Testis (tissue), 3 donors: ENCODE results near the gene SLC25A30. TPM values are rescaled to one million over a fixed set of nuclear protein-coding genes. Genes with fewer than 3 reads are reported as not detected.

Experiments used
- DNase-seq: peaks from one replicate; pipeline ENCODE4 v3.0.0-alpha.2; 2019
- H3K27ac ChIP-seq, 2 donors: fragments of 200-600 bp; sonication (generic); one replicate each; pipeline ENCODE4 v1.5.1; 2019
- H3K27me3 ChIP-seq: fragments of 200-600 bp; sonication (generic); one replicate; pipeline ENCODE4 v1.5.1; 2019
- H3K36me3 ChIP-seq: fragments of 200-600 bp; sonication (generic); one replicate; pipeline ENCODE4 v1.5.1; 2017; ENCODE audit warnings: low read depth; ENCODE audit errors: missing control alignments
- H3K4me1 ChIP-seq: fragments of 200-600 bp; sonication (generic); one replicate; pipeline ENCODE4 v1.5.1; 2019
- H3K4me3 ChIP-seq, 2 donors: fragments of 200-600 bp; sonication (generic); one replicate each; pipeline ENCODE4 v1.5.1; 2017 to 2019
- H3K9me3 ChIP-seq: fragments of 200-600 bp; sonication (generic); one replicate; pipeline ENCODE4 v1.5.1; 2017
- POLR2A ChIP-seq: fragments of 450-650 bp; IDR thresholded peaks from one replicate; pipeline ENCODE4 v1.6.1; 2017; ENCODE audit warnings: antibody characterized with exemption, mild to moderate bottlenecking, moderate library complexity
- WGBS, 2 donors: methylation state at CpG; one replicate each; pipeline ENCODE4 v1.1.5; 2018; 5-methylcytosine and 5-hydroxymethylcytosine counted together
- intact Hi-C: fragments of 100-400 bp; cut with DNase I; formaldehyde crosslinking; loops from one replicate; pipeline ENCODE4 v1.15.1; 2023; ENCODE audit warnings: low total_unique reads
- polyA plus RNA-seq: library from polyadenylated mRNA; stranded (reverse); fragments of 350-450 nt; fragmentation: Illumina TruSeq; extraction: RNeasy Lipid Tissue Mini Kit (QIAGEN cat#74804); gene quantifications from one replicate; pipeline ENCODE4 v1.2.3, GENCODE V29; 2014; ENCODE audit warnings: low read depth, low replicate concordance; ENCODE audit not compliant: insufficient read depth
- total RNA-seq, 2 donors: library from RNA; depleted of rRNA; stranded (reverse); fragments of >200 nt; gene quantifications; one replicate each; pipeline ENCODE4 v1.2.3, GENCODE V29; 2016
- TF ChIP-seq, protein P1 (sequence below), 3 experiments: fragments of 450-650 bp in 2 of 3; fragments of 200-600 bp in 1 of 3; sonication (generic) in 1 of 3; IDR thresholded peaks; one replicate each; pipeline ENCODE4 v1.5.1; 2016 to 2019; ENCODE audit warnings: antibody characterized with exemption in 3 of 3, mild to moderate bottlenecking in 2 of 3, moderate library complexity in 1 of 3

SLC25A30 gene
- total and polyA plus RNA-seq, 3 donors from 2014 or later = 14.5 to 16.4 (median 15.7) TPM

DNA sequence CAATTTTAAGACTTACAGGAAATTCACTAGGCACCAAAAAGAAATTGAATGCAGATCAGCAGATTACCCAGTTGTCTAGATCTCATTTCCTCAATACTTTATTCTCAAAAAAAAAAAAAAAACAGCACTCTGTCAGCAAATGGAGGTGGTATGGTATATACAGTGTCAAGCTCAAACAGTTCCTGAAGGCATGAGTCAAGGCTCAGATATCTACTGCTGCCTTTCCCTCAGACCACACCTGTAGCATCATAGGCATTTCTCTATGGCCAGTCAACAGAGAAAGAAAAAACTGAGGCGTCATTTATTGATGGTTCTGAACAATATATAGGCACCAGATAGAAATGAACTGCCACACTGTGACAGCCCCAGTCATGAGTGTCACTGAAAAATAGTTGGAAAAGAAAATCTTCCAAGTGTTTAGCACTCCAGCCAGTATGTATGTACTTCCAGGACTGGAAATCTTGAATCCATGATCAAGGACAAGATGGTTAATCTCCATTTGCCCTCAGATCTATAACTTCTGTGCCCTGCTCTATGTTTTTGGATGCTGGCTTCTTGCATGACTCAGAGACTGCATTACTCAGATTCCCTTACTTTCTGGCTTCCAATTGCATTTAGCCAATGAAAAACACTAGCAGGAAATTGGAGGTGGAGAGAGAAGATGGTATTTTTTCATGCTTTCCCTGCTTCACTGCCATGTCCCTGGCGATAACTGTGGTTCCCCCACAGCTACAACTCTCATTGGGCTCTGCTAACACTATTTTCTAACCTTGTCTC lies 38.2 kb upstream of the SLC25A30 start:
- no peaks in the 10 kb centered on the region for H3K9me3 ChIP-seq
- no peaks in the 10 kb centered on the region for H3K27me3 ChIP-seq
- intact Hi-C loops = no loop called here
- 85 to 93% methylated on average over 2 of the region's 2 CpGs for WGBS, 2 donors
- no peaks in the 10 kb centered on the region for H3K4me1 ChIP-seq
- no peak for DNase-seq
- H3K4me3 ChIP-seq = no peak overlapping the region
- no peaks in the 10 kb centered on the region for H3K36me3 ChIP-seq
- no peak overlapping the region for H3K27ac ChIP-seq
- TF ChIP-seq POLR2A = no peak
- TF ChIP-seq, protein P1, sequence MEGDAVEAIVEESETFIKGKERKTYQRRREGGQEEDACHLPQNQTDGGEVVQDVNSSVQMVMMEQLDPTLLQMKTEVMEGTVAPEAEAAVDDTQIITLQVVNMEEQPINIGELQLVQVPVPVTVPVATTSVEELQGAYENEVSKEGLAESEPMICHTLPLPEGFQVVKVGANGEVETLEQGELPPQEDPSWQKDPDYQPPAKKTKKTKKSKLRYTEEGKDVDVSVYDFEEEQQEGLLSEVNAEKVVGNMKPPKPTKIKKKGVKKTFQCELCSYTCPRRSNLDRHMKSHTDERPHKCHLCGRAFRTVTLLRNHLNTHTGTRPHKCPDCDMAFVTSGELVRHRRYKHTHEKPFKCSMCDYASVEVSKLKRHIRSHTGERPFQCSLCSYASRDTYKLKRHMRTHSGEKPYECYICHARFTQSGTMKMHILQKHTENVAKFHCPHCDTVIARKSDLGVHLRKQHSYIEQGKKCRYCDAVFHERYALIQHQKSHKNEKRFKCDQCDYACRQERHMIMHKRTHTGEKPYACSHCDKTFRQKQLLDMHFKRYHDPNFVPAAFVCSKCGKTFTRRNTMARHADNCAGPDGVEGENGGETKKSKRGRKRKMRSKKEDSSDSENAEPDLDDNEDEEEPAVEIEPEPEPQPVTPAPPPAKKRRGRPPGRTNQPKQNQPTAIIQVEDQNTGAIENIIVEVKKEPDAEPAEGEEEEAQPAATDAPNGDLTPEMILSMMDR (IDR thresholded peaks at IDR 0.05) = no peak

DNA sequence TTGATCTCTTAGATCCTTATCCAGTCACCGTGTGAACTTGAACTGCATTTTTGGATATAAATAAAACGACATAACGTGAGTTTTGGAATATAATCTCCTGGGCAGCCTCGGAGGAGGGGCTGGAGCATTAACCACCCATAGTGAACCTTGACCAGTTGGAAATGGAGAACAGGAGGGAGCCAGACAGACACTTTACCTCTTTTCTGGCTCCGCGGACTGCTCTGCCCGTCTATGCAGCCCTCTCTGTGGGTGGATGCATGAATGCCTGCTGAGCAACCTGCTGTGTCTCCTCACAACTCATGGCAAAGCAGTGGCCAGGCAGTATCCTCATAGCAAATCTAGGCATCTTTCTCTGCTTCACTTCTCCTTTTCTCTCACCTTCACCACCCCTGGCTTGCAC lies 36.0 kb upstream of the SLC25A30 start:
- DNase-seq = no peak
- no peak for TF ChIP-seq POLR2A
- H3K9me3 ChIP-seq = no peaks in the 10 kb centered on the region
- no peaks in the 10 kb centered on the region for H3K27me3 ChIP-seq
- no peak overlapping the region for H3K4me3 ChIP-seq
- WGBS, 2 donors = 85 to 87% methylated on average over 7 of the region's 7 CpGs
- no peak overlapping the region for H3K27ac ChIP-seq
- H3K36me3 ChIP-seq = no peaks in the 10 kb centered on the region
- intact Hi-C loops = no loop called here
- no peaks in the 10 kb centered on the region for H3K4me1 ChIP-seq

GRCh38 chr13:45451282-45451681 lies 33.1 kb upstream of the SLC25A30 start:
- Histone ChIP-seq H3K9me3 (no peaks in the 10 kb centered on the region), H3K36me3 (no peaks in the 10 kb centered on the region), H3K4me3 (no peak overlapping the region), H3K27me3 (no peaks in the 10 kb centered on the region), H3K27ac (no peak overlapping the region), H3K4me1 (no peaks in the 10 kb centered on the region)
- intact Hi-C loops = no loop called here
- TF ChIP-seq, protein P1 (IDR thresholded peaks at IDR 0.05) = no peak
- TF ChIP-seq POLR2A = no peak
- no peak for DNase-seq
- WGBS, 2 donors = 88 to 92% methylated on average over 4 of the region's 4 CpGs

- Histone ChIP-seq H3K4me3 (no peak overlapping the region), H3K27ac (no peak overlapping the region), H3K4me1 (no peaks in the 10 kb centered on the region), H3K36me3 (no peaks in the 10 kb centered on the region), H3K27me3 (no peaks in the 10 kb centered on the region), H3K9me3 (no peaks in the 10 kb centered on the region)
- 60 to 66% methylated on average over 1 of the region's 1 CpG for WGBS, 2 donors
- intact Hi-C loops = no loop called here
- TF ChIP-seq, protein P1 (IDR thresholded peaks at IDR 0.05) = no peak
- TF ChIP-seq POLR2A = no peak
- DNase-seq = no peak
Measured at GRCh38 chr13:45448965-45449559, 30.9 kb upstream of the SLC25A30 start.

GRCh38 chr13:45447050-45447661 lies 29.0 kb upstream of the SLC25A30 start:
- Histone ChIP-seq H3K36me3 (no peaks in the 10 kb centered on the region), H3K27ac (no peak overlapping the region), H3K9me3 (no peaks in the 10 kb centered on the region), H3K4me1 (peaks cover under 1% of the 10 kb centered on the region), H3K27me3 (no peaks in the 10 kb centered on the region), H3K4me3 (no peak overlapping the region)
- intact Hi-C loops = no loop called here
- no peak for TF ChIP-seq POLR2A
- TF ChIP-seq, protein P1 (IDR thresholded peaks at IDR 0.05) = no peak
- 70 to 79% methylated on average over 9 of the region's 9 CpGs for WGBS, 2 donors
- no peak for DNase-seq
